ENCODE data around the gene ATG7. TPM values are rescaled to one million over a fixed set of nuclear protein-coding genes. Genes with fewer than 3 reads are reported as not detected.

ATG7 gene
- polyA plus RNA-seq, 2 of the 4 experiments (the other 2 are of a cell fraction), result 27.2 to 41.2 TPM

DNA sequence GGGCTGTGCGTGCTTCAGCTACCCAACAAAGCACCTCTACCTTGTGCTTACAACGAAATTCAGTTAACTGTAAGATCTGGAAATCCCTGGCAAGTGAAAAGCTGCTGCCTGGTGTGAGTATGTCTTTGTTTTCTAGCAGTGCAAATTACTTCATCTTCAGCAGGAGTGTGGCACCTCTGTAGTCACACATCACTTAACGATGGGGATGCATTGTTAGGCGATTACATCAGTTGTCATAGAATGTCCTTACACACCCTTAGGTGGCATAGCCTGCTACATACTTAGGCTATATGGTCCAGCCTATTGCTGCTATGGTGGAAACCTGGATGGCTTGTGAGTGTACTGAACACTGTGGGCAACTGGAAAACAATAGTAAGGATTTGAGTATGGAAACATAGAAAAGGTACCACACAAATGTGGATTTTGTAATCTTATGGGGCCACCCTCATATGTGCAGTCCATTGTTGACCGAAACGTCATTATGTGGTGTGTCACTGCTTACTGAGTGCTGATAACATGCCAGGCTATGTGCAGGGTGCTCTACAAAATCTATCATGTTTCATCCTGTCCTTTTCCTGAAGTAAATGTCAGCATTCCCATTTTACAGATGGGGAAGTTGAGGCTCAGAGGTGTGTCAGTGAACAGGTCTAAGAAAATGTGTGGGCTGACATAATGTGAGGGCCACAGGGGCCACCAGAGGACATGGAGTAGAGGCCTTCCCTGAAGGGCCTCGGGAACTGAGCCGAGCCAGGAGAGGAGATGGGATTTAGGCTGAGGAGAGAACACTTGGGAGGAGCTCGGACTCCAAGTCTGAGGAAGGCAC lies 198.0 kb downstream of the ATG7 start:
- ATAC-seq, result no peak
- WGBS (ENCODE audit: missing lambda C conversion rate), result 92% methylated on average over 9 of the region's 9 CpGs
- no peak overlapping the region for H3K4me3 ChIP-seq
- ChIA-PET POLR2A (no interaction called here), CTCF (no interaction called here)
- H3K9me3 ChIP-seq, result no peaks in the 10 kb centered on the region
- H3K27ac ChIP-seq, result no peak overlapping the region
- no peak overlapping the region for H3K4me2 ChIP-seq
- no peaks in the 10 kb centered on the region for H3K4me1 ChIP-seq
- TF ChIP-seq, protein P1, sequence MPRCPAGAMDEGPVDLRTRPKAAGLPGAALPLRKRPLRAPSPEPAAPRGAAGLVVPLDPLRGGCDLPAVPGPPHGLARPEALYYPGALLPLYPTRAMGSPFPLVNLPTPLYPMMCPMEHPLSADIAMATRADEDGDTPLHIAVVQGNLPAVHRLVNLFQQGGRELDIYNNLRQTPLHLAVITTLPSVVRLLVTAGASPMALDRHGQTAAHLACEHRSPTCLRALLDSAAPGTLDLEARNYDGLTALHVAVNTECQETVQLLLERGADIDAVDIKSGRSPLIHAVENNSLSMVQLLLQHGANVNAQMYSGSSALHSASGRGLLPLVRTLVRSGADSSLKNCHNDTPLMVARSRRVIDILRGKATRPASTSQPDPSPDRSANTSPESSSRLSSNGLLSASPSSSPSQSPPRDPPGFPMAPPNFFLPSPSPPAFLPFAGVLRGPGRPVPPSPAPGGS (IDR thresholded peaks at IDR 0.05), result no peak
- TF ChIP-seq CEBPB (IDR thresholded peaks at IDR 0.05) (no peak), MAZ (IDR thresholded peaks at IDR 0.05; ENCODE audit: borderline replicate concordance, low read depth, low read length) (no peak), ZNF302 (CRISPR knock-in tag; IDR thresholded peaks at IDR 0.05) (no peak), SMC3 (IDR thresholded peaks at IDR 0.05) (no peak), SREBF2 (IDR thresholded peaks at IDR 0.05) (no peak), RNF2 (IDR thresholded peaks at IDR 0.05; ENCODE audit: borderline replicate concordance, low read depth) (no peak), HEYL (CRISPR knock-in tag; IDR thresholded peaks at IDR 0.05) (no peak), ESRRA (IDR thresholded peaks at IDR 0.05; ENCODE audit: borderline replicate concordance, low read length) (no peak), ZFP36 (IDR thresholded peaks at IDR 0.05; ENCODE audit: borderline replicate concordance, partially characterized antibody) (no peak), RCOR1 (IDR thresholded peaks at IDR 0.05; ENCODE audit: low read depth, low read length) (no peak), NFE2L2 (conservative IDR thresholded peaks at IDR 0.05; ENCODE audit: low read length) (no peak), KDM1A (IDR thresholded peaks at IDR 0.05; ENCODE audit: low read depth) (no peak), TFCP2L1 (CRISPR knock-in tag; IDR thresholded peaks at IDR 0.05) (no peak)
- TF ChIP-seq, protein P2, sequence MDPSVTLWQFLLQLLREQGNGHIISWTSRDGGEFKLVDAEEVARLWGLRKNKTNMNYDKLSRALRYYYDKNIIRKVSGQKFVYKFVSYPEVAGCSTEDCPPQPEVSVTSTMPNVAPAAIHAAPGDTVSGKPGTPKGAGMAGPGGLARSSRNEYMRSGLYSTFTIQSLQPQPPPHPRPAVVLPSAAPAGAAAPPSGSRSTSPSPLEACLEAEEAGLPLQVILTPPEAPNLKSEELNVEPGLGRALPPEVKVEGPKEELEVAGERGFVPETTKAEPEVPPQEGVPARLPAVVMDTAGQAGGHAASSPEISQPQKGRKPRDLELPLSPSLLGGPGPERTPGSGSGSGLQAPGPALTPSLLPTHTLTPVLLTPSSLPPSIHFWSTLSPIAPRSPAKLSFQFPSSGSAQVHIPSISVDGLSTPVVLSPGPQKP (IDR thresholded peaks at IDR 0.05; ENCODE audit: low read depth, low read length), result no peak
- TF ChIP-seq, protein P3, sequence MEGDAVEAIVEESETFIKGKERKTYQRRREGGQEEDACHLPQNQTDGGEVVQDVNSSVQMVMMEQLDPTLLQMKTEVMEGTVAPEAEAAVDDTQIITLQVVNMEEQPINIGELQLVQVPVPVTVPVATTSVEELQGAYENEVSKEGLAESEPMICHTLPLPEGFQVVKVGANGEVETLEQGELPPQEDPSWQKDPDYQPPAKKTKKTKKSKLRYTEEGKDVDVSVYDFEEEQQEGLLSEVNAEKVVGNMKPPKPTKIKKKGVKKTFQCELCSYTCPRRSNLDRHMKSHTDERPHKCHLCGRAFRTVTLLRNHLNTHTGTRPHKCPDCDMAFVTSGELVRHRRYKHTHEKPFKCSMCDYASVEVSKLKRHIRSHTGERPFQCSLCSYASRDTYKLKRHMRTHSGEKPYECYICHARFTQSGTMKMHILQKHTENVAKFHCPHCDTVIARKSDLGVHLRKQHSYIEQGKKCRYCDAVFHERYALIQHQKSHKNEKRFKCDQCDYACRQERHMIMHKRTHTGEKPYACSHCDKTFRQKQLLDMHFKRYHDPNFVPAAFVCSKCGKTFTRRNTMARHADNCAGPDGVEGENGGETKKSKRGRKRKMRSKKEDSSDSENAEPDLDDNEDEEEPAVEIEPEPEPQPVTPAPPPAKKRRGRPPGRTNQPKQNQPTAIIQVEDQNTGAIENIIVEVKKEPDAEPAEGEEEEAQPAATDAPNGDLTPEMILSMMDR (IDR thresholded peaks at IDR 0.05), result no peak
- no peak for FAIRE-seq
- DNase-seq (ENCODE audit: low read depth in 1 of 2, low spot score in 1 of 2), result no peak

DNA sequence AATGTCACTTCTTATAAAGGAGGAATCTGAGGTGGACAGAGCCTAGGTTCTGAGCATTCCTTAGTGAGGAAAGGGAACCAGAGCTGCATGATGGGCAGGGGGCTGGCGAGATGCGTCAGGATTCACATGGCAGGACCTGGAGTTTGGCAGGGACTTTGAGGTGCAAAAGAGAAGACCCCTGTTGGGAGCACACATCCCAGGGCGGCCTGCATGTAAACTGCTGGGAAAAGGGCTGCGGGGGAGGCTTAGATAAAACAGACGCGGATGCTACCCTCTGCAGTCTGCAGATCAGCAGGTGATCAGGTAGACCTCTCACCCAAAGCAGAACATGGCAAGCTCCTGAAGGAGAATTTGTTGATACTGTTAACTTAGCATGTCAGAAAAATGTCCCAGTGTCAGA lies 203.1 kb downstream of the ATG7 start:
- WGBS (ENCODE audit: missing lambda C conversion rate), result 95% methylated on average over 6 of the region's 6 CpGs
- ATAC-seq (no peak), FAIRE-seq (no peak), DNase-seq (ENCODE audit: low read depth in 1 of 2, low spot score in 1 of 2) (no peak)
- Histone ChIP-seq H3K9me3 (no peaks in the 10 kb centered on the region), H3K27ac (no peak overlapping the region), H3K4me2 (no peak overlapping the region), H3K4me1 (peaks cover 20% of the 10 kb centered on the region), H3K4me3 (no peak overlapping the region)
- ChIA-PET POLR2A (no interaction called here), CTCF (interaction anchor here (0.7 to 0.9 kb wide), 2 partner anchors 21 to 96 kb away, joined by 3 read pairs; no protein-coding TSS in a partner anchor)
- TF ChIP-seq, protein P4, sequence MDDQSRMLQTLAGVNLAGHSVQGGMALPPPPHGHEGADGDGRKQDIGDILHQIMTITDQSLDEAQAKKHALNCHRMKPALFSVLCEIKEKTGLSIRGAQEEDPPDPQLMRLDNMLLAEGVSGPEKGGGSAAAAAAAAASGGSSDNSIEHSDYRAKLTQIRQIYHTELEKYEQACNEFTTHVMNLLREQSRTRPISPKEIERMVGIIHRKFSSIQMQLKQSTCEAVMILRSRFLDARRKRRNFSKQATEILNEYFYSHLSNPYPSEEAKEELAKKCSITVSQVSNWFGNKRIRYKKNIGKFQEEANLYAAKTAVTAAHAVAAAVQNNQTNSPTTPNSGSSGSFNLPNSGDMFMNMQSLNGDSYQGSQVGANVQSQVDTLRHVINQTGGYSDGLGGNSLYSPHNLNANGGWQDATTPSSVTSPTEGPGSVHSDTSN (IDR thresholded peaks at IDR 0.05), result no peak
- TF ChIP-seq CBX8 (IDR thresholded peaks at IDR 0.05) (no peak), RCOR1 (IDR thresholded peaks at IDR 0.05; ENCODE audit: low read depth, low read length) (no peak), TFCP2L1 (CRISPR knock-in tag; IDR thresholded peaks at IDR 0.05) (no peak), MYC (IDR thresholded peaks at IDR 0.05; ENCODE audit: borderline replicate concordance, low read length) (no peak), KDM1A (IDR thresholded peaks at IDR 0.05; ENCODE audit: low read depth) (no peak), NPAS2 (CRISPR knock-in tag; IDR thresholded peaks at IDR 0.05; ENCODE audit: borderline replicate concordance) (no peak), CBX2 (IDR thresholded peaks at IDR 0.05; ENCODE audit: borderline replicate concordance, low read depth) (no peak), HDAC2 (IDR thresholded peaks at IDR 0.05) (no peak), EHF (CRISPR knock-in tag; IDR thresholded peaks at IDR 0.05) (no peak), RFX5 (IDR thresholded peaks at IDR 0.05) (no peak), ZNF302 (CRISPR knock-in tag; IDR thresholded peaks at IDR 0.05) (no peak)
- TF ChIP-seq, protein P5, sequence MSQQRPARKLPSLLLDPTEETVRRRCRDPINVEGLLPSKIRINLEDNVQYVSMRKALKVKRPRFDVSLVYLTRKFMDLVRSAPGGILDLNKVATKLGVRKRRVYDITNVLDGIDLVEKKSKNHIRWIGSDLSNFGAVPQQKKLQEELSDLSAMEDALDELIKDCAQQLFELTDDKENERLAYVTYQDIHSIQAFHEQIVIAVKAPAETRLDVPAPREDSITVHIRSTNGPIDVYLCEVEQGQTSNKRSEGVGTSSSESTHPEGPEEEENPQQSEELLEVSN (IDR thresholded peaks at IDR 0.05; ENCODE audit: borderline replicate concordance, low read depth), result no peak
- TF ChIP-seq, protein P6, sequence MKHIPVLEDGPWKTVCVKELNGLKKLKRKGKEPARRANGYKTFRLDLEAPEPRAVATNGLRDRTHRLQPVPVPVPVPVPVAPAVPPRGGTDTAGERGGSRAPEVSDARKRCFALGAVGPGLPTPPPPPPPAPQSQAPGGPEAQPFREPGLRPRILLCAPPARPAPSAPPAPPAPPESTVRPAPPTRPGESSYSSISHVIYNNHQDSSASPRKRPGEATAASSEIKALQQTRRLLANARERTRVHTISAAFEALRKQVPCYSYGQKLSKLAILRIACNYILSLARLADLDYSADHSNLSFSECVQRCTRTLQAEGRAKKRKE (CRISPR knock-in tag; IDR thresholded peaks at IDR 0.05; ENCODE audit: low read depth), result no peak
- TF ChIP-seq, protein P2 (IDR thresholded peaks at IDR 0.05; ENCODE audit: low read depth, low read length), result no peak
- TF ChIP-seq, protein P1 (IDR thresholded peaks at IDR 0.05), result no peak

Data from A549 (cell line).